GM12875 (cell line): ENCODE measurements around the gene TMEM214.

Source experiments
- H3K4me3 ChIP-seq: one replicate; pipeline ENCODE4 v1.5.1; 2011; ENCODE audit warnings: low read depth, low read length, control low read depth
- CTCF ChIP-seq: IDR thresholded peaks from 2 replicates; pipeline ENCODE4 v1.5.1; 2011; ENCODE audit warnings: low read depth, mild to moderate bottlenecking, control low read depth, inconsistent platforms, low read length, moderate library complexity, borderline replicate concordance; ENCODE audit not compliant: insufficient read depth

The TMEM214 gene

GRCh38 chr2:27038631-27039339 is 6.0 kb downstream of the TMEM214 start:
- no peak overlapping the region for H3K4me3 ChIP-seq
- TF ChIP-seq CTCF: no peak

- no peak for TF ChIP-seq CTCF
- H3K4me3 ChIP-seq: no peak overlapping the region
These were observed 6.7 kb downstream of the TMEM214 start for GRCh38 chr2:27039426-27039825.

GRCh38 chr2:27039871-27040270 is 7.1 kb downstream of the TMEM214 start:
- no peak overlapping the region for H3K4me3 ChIP-seq
- no peak for TF ChIP-seq CTCF

- no peak overlapping the region for H3K4me3 ChIP-seq
- TF ChIP-seq CTCF: no peak
These were observed 7.5 kb downstream of the TMEM214 start for GRCh38 chr2:27040282-27040681.

- no peak for TF ChIP-seq CTCF
- H3K4me3 ChIP-seq: no peak overlapping the region
These were observed 9.0 kb downstream of the TMEM214 start for GRCh38 chr2:27041752-27042151.

- H3K4me3 ChIP-seq: no peak overlapping the region
- TF ChIP-seq CTCF: no peak
These were observed 9.4 kb downstream of the TMEM214 start for GRCh38 chr2:27042159-27042661.

GRCh38 chr2:27042985-27043634 is 10.3 kb downstream of the TMEM214 start:
- no peak for TF ChIP-seq CTCF
- H3K4me3 ChIP-seq: no peak overlapping the region
